ENCODE data around the gene LRP1-AS.

LRP1-AS gene

DNA sequence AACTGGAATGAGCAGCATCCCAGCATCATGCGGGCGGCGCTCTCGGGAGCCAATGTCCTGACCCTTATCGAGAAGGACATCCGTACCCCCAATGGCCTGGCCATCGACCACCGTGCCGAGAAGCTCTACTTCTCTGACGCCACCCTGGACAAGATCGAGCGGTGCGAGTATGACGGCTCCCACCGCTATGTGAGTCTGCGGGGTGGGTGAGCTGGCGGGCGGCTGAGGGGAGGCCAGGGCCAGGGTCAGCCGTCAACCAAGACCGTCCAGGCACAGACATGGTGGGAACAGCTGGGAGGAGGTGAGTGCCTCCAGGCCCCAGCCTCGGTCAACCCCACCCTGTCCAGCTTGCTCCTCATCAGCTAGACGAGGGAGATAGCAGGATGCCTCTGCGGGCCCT lies 43.4 kb upstream of the LRP1-AS start:
- H3K27me3 ChIP-seq (replicated peaks; ENCODE audit: insufficient read depth, low read length): peaks cover 73% of the 10 kb centered on the region
- H3K9me2 ChIP-seq (replicated peaks; ENCODE audit: insufficient read depth, low read length): no peaks in the 10 kb centered on the region
- H3K9me3 ChIP-seq (replicated peaks; ENCODE audit: insufficient read depth, low read length): no peaks in the 10 kb centered on the region
- H3K4me3 ChIP-seq (ENCODE audit: low read length): no peak overlapping the region
- no peaks in the 10 kb centered on the region for H3K36me3 ChIP-seq (replicated peaks; ENCODE audit: insufficient read depth, low read length)
- H4K20me1 ChIP-seq (ENCODE audit: insufficient read depth, low read length): no peaks in the 10 kb centered on the region
- no peaks in the 10 kb centered on the region for H3K4me1 ChIP-seq (ENCODE audit: low read length)
- H3K27ac ChIP-seq (ENCODE audit: low read length): no peak overlapping the region
- no peak overlapping the region for H3K9ac ChIP-seq (ENCODE audit: low read length)
- H3F3A ChIP-seq (ENCODE audit: insufficient read depth, low read length): no peaks in the 10 kb centered on the region
- H3K4me2 ChIP-seq (ENCODE audit: low read depth, low read length): no peak overlapping the region
- H3K79me2 ChIP-seq (ENCODE audit: low read length): no peaks in the 10 kb centered on the region
- TF ChIP-seq EZH2 (optimal IDR thresholded peaks at IDR 0.05; ENCODE audit: low read depth, low read length): no peak
- TF ChIP-seq, protein P1, sequence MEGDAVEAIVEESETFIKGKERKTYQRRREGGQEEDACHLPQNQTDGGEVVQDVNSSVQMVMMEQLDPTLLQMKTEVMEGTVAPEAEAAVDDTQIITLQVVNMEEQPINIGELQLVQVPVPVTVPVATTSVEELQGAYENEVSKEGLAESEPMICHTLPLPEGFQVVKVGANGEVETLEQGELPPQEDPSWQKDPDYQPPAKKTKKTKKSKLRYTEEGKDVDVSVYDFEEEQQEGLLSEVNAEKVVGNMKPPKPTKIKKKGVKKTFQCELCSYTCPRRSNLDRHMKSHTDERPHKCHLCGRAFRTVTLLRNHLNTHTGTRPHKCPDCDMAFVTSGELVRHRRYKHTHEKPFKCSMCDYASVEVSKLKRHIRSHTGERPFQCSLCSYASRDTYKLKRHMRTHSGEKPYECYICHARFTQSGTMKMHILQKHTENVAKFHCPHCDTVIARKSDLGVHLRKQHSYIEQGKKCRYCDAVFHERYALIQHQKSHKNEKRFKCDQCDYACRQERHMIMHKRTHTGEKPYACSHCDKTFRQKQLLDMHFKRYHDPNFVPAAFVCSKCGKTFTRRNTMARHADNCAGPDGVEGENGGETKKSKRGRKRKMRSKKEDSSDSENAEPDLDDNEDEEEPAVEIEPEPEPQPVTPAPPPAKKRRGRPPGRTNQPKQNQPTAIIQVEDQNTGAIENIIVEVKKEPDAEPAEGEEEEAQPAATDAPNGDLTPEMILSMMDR (IDR thresholded peaks at IDR 0.05; ENCODE audit: low read length): no peak
- TF ChIP-seq EZH2phosphoT487 (IDR thresholded peaks at IDR 0.05; ENCODE audit: low read length): no peak
- no peak for DNase-seq
- H2AFZ ChIP-seq (ENCODE audit: low read length): no peak overlapping the region

DNA sequence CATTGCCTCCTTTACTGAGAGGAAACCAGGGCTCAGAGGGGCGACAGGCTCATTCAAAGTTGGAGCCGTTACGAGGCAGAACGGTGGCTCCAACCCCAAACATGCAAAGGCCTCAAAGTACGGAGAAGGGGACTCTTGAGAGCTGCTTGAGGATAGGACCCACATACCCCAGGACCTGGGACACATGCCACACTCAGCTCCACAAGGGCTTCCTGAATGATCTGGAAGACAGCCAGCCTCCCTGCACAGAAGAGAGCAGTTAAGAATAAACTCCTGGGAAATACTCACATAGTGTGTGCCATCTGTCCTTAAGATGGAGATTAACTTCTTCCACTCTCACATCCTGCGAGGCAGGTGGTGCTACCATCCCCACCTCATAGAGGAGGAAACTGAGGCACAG lies 42.6 kb upstream of the LRP1-AS start:
- no peak overlapping the region for H3K27ac ChIP-seq (ENCODE audit: low read length)
- H3K36me3 ChIP-seq (replicated peaks; ENCODE audit: insufficient read depth, low read length): no peaks in the 10 kb centered on the region
- H3K4me3 ChIP-seq (ENCODE audit: low read length): no peak overlapping the region

DNA sequence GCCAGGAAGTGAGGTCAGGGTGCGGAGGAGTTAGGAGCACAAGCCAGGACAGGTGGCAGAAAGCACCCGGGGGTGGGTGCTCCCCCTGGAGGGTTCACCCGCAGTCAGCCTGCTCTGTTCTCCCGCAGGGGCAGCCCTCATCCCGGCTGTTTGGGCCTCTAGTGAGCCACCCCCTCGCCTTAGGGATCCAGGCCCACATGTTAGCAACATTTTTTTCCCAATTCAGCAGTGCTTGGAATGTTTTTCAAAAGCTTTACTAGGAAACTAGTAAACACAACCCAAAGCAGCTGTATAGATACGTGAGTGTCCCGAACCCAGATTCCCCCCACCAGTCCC lies 40.6 kb upstream of the LRP1-AS start:
- H3K4me1 ChIP-seq (ENCODE audit: low read length): peaks cover 3% of the 10 kb centered on the region; the same call in 1 of the 2 replicates
- H3K4me2 ChIP-seq (ENCODE audit: low read depth, low read length): no peak overlapping the region
- no peaks in the 10 kb centered on the region for H3K9me3 ChIP-seq (replicated peaks; ENCODE audit: insufficient read depth, low read length)
- no peaks in the 10 kb centered on the region for H3K79me2 ChIP-seq (ENCODE audit: low read length)
- no peaks in the 10 kb centered on the region for H4K20me1 ChIP-seq (ENCODE audit: insufficient read depth, low read length)
- H3K9me2 ChIP-seq (replicated peaks; ENCODE audit: insufficient read depth, low read length): no peaks in the 10 kb centered on the region
- H3K4me3 ChIP-seq (ENCODE audit: low read length): no peak overlapping the region
- H2AFZ ChIP-seq (ENCODE audit: low read length): no peak overlapping the region
- no peak for DNase-seq
- TF ChIP-seq, protein P1 (IDR thresholded peaks at IDR 0.05; ENCODE audit: low read length): no peak
- TF ChIP-seq EZH2phosphoT487 (IDR thresholded peaks at IDR 0.05; ENCODE audit: low read length) (no peak), EZH2 (optimal IDR thresholded peaks at IDR 0.05; ENCODE audit: low read depth, low read length) (no peak)
- H3K9ac ChIP-seq (ENCODE audit: low read length): no peak overlapping the region
- no peak overlapping the region for H3K27ac ChIP-seq (ENCODE audit: low read length)
- no peaks in the 10 kb centered on the region for H3K36me3 ChIP-seq (replicated peaks; ENCODE audit: insufficient read depth, low read length)
- peaks cover 71% of the 10 kb centered on the region for H3K27me3 ChIP-seq (replicated peaks; ENCODE audit: insufficient read depth, low read length)
- H3F3A ChIP-seq (ENCODE audit: insufficient read depth, low read length): no peaks in the 10 kb centered on the region

More for the DNA sequence above, 42.6 kb upstream of the LRP1-AS start:
- H2AFZ ChIP-seq (ENCODE audit: low read length): no peak overlapping the region
- peaks cover 73% of the 10 kb centered on the region for H3K27me3 ChIP-seq (replicated peaks; ENCODE audit: insufficient read depth, low read length)
- no peak overlapping the region for H3K9ac ChIP-seq (ENCODE audit: low read length)
- no peaks in the 10 kb centered on the region for H3F3A ChIP-seq (ENCODE audit: insufficient read depth, low read length)
- H4K20me1 ChIP-seq (ENCODE audit: insufficient read depth, low read length): no peaks in the 10 kb centered on the region
- no peaks in the 10 kb centered on the region for H3K4me1 ChIP-seq (ENCODE audit: low read length)
- no peaks in the 10 kb centered on the region for H3K9me2 ChIP-seq (replicated peaks; ENCODE audit: insufficient read depth, low read length)
- H3K79me2 ChIP-seq (ENCODE audit: low read length): no peaks in the 10 kb centered on the region
- H3K4me2 ChIP-seq (ENCODE audit: low read depth, low read length): no peak overlapping the region
- TF ChIP-seq EZH2phosphoT487 (IDR thresholded peaks at IDR 0.05; ENCODE audit: low read length): no peak
- no peak for TF ChIP-seq EZH2 (optimal IDR thresholded peaks at IDR 0.05; ENCODE audit: low read depth, low read length)
- TF ChIP-seq, protein P1 (IDR thresholded peaks at IDR 0.05; ENCODE audit: low read length): no peak
- H3K9me3 ChIP-seq (replicated peaks; ENCODE audit: insufficient read depth, low read length): no peaks in the 10 kb centered on the region
- DNase-seq: no peak

Data from MM.1S (cell line).